Coronary artery (tissue), 2 donors: Measurements from ENCODE around the gene HLA-DMA.
A peak's percentile ranks its signal among the peaks of the same experiment; 100 is the strongest.

Experiments used
- DNase-seq: peaks from one replicate; pipeline ENCODE4 v3.0.0-alpha.2; 2017; ENCODE audit warnings: low spot score
- H3K27ac ChIP-seq, 2 donors: fragments of 200-600 bp; sonication (generic); one replicate each; pipeline ENCODE4 v1.5.1; 2016 to 2019
- H3K4me3 ChIP-seq: fragments of 200-600 bp; sonication (generic); 2 replicates; pipeline ENCODE4 v1.5.1; 2016; ENCODE audit warnings: mild to moderate bottlenecking, moderate library complexity
- CTCF ChIP-seq: fragments of 200-600 bp; sonication (generic); IDR thresholded peaks from one replicate; pipeline ENCODE4 v1.5.1; 2019; ENCODE audit warnings: antibody characterized with exemption

HLA-DMA gene

GRCh38 chr6:32974541-32975308 lies 21.8 kb upstream of the HLA-DMA start:
- TF ChIP-seq CTCF: no peak
- no peak for DNase-seq
- peak overlapping the region; percentile 85 for H3K4me3 ChIP-seq
- H3K27ac ChIP-seq: no peak overlapping the region

DNA sequence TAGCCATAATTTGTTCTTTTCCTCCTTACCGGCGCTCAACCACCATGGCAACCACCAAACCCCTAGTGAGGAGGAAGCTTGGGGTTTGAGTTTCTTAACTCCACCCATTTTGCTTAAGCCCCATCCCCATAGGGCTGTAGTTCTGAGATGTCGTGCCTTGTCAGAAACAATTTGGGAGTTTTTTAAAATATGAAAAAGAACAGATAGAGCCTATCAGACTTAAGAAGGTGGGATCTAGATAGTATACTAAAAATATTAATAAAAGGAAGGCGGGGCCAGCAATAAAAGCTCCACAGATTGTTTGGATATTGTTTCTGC lies 21.1 kb upstream of the HLA-DMA start:
- no peak for TF ChIP-seq CTCF
- DNase-seq: no peak
- Histone ChIP-seq H3K27ac (peak overlapping the region; percentile 76 to 100), H3K4me3 (peak overlapping the region; percentile 85)

DNA sequence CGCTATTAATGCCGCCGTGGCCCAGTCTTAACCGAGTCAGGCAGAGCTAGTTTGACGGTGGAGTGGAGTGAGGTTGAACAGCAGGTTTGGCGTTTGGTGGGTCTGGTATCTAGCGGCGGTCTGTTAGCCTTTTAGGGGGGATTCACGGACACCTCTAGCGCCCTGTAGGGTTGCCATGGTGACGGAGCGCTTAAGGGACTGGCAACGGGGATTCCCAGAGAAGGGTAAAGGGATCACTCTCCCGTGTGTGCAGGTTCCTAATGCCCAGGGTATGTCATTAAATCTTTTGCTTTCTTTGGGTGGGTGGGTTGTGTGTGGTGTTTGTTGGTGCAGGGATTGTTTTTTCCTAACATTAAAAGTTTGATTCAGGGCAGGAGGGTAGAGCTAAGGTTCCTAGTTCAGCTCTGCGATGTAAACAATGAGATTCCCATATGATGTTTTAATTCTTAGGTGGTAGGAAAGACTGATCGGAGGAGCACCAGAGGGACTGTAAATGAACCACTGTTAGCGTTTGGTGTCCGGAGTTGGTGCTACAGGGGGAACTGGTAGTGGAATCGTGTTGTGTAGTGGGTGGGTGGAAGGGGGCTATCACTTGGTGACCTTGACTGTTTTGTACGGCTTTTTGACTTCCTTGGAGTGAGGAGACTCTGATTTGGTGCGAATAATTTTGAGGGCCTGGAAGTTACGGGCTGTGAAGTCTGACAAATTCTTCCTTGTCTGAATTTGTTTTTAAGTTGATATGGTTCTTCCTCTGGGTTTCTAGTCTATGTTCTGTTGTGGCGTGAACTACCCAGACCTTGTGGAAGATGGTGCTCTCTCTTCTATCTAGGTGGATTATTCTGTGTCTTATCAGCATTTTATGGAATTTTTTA lies 20.5 kb upstream of the HLA-DMA start:
- no peak for TF ChIP-seq CTCF
- Histone ChIP-seq H3K27ac (peak overlapping the region; percentile 76 to 100), H3K4me3 (peak overlapping the region; percentile 85)
- DNase-seq: no peak

GRCh38 chr6:32972353-32973143 lies 19.7 kb upstream of the HLA-DMA start:
- TF ChIP-seq CTCF: no peak
- H3K27ac ChIP-seq: peak overlapping the region; percentile 76 to 100
- peak; percentile 84 for DNase-seq

GRCh38 chr6:32971581-32972352 lies 18.9 kb upstream of the HLA-DMA start:
- peak; percentile 100 for DNase-seq
- peak overlapping the region; percentile 99 to 100 for H3K27ac ChIP-seq
- no peak for TF ChIP-seq CTCF

More at GRCh38 chr6:32972353-32973143, 19.7 kb upstream of the HLA-DMA start:
- H3K4me3 ChIP-seq: peak overlapping the region; percentile 85

GRCh38 chr6:32971242-32971580 lies 18.3 kb upstream of the HLA-DMA start:
- Histone ChIP-seq H3K4me3 (peak overlapping the region; percentile 85), H3K27ac (peak overlapping the region; percentile 99 to 100)
- no peak for TF ChIP-seq CTCF
- DNase-seq: no peak

More at GRCh38 chr6:32971581-32972352, 18.9 kb upstream of the HLA-DMA start:
- H3K4me3 ChIP-seq: peak overlapping the region; percentile 85
